Right forelimb (tissue), 1 donor: ENCODE data around the gene GJB5.

Experiments
- DNase-seq: peaks from one replicate; pipeline ENCODE4 v3.0.0-alpha.2; 2018

GJB5 gene

DNA sequence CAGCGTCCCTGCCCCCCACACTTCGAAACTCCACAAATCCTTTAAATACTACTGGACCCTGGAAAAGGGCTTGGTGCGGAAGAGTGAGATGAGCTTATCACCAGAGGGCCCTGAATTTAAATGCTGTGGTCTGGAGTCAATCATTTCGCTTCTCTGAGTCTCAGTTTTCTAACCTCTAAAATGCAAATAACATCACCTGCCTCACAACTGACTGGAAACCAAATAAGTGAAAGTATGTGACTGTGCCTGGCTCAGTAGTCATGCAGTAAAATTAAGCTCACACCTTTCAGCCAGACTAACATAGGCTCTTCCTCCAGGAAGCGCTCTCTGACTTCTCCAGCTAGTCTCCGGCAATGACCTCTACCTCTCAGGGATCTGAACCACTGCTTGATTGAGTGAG lies 42.1 kb downstream of the GJB5 start:
- DNase-seq: no peak

DNA sequence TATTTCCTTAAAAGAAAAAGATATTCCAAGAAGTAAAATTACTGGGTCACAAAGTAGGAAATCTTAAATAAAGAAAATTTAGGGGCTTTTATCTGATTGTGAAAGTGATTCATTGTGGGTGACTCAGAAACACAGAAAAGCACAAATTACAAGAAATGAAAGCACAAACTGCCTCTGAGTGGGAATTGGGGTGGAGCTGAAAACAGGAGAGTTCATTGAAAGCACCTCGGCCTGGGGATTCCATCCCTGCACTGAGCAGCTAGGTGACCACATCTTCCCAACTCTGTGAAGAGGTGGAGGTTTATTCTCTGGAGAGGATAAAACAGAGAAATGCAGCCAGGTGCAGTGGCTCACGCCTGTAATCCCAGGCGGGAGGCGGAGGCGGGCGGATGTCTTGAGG lies 45.4 kb downstream of the GJB5 start:
- no peak for DNase-seq

DNA sequence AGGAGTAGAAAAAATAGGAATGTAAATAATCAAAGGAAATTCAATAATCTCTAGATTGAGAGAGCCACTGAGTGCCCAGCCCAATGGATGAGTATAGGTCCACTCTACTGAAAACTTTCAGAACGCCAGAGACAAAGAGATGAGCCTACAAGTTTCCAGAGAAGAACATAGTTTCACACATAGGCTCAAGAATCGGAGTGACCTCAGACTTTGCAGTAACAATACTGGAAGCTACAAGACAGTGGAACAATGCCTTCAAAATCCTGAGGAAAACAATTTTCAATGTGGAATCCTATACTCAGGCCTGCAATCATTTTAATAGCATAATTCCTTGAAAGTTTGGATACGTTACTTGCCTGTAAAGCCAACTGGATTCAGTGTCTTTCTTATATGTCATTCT lies 48.9 kb downstream of the GJB5 start:
- no peak for DNase-seq

DNA sequence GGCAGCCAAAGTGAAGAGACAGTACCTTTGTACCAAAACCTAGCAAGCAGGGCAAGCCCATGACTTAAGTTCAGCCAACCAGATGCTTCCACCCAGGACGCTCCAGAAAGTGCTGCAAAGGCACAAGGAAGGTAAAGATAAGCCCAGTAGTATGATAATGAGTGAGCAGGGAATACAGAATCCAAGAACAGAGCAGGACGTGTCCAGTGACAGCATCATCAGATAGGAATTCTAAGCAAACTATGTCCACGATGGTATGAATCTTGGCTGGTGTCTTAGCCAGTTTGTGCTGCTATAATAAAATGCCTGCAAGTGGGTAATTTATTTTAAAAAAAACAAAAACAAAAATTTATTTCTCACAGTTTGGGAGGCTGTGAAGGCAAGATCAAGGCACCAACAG lies 51.5 kb downstream of the GJB5 start:
- no peak for DNase-seq
